Brain microvascular endothelial cell (primary cell): Measurements from ENCODE around the gene PRM2.

ENCODE experiments used
- DNase-seq: peaks from one replicate; pipeline ENCODE4 v3.0.0-alpha.2; 2020
- H3K27ac ChIP-seq: fragments of 250-450 bp; sonication (Bioruptor Pico); 2 replicates; pipeline ENCODE4 v1.5.1; 2020; ENCODE audit warnings: mild to moderate bottlenecking, moderate library complexity
- H3K27me3 ChIP-seq: fragments of 250-450 bp; sonication (Bioruptor Pico); replicated peaks from 2 replicates; pipeline ENCODE4 v1.5.1; 2020; ENCODE audit warnings: mild to moderate bottlenecking
- H3K36me3 ChIP-seq: fragments of 250-450 bp; sonication (Bioruptor Pico); replicated peaks from 2 replicates; pipeline ENCODE4 v1.5.1; 2020; ENCODE audit warnings: mild to moderate bottlenecking
- H3K4me3 ChIP-seq: 2 replicates; pipeline ENCODE4 v1.5.1; 2011; ENCODE audit warnings: low read depth, mild to moderate bottlenecking, control low read depth, low read length, moderate library complexity
- in situ Hi-C: cut with HindIII; loops from 2 replicates; pipeline ENCODE4 v1.10.0; 2017; ENCODE audit warnings: low sequenced_read_pairs, low pct_ligation_motif_present
- TF ChIP-seq, protein P1 (sequence below): IDR thresholded peaks from 2 replicates; pipeline ENCODE4 v1.5.1; 2011; ENCODE audit warnings: low read depth, mild to moderate bottlenecking, moderate library complexity, low read length, control low read depth, inconsistent platforms; ENCODE audit errors: missing control alignments

The PRM2 gene

DNA sequence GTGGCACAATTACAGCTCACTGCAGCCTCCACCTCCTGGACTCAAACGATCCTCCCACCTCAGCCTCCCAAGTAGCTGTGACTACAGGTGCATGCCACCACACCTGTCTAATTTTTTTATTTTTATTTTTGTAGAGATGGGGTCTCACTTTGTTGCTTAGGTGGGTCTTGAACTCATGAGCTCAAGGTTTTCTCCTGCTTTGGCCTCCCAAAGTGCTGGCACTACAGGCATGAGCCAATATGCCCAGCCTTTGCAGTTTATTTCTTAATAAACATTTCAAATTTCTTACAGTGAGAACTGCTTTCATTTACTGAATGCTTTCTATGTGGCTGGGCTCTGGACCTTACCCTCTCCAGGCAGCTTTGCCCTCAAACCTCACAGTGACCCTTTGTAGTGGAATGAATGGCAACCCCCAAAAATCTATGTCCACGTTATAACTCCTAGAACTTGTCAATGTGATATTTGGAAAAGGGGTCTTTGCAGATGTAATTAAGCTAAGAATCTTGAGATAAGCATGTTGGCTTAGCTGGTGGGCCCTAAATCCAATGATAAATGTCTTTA, 5.6 kb downstream of the PRM2 start:
- Histone ChIP-seq H3K4me3 (no peak overlapping the region), H3K36me3 (no peaks in the 10 kb centered on the region), H3K27ac (no peak overlapping the region), H3K27me3 (no peaks in the 10 kb centered on the region)
- in situ Hi-C loops: no loop called here
- TF ChIP-seq, protein P1, sequence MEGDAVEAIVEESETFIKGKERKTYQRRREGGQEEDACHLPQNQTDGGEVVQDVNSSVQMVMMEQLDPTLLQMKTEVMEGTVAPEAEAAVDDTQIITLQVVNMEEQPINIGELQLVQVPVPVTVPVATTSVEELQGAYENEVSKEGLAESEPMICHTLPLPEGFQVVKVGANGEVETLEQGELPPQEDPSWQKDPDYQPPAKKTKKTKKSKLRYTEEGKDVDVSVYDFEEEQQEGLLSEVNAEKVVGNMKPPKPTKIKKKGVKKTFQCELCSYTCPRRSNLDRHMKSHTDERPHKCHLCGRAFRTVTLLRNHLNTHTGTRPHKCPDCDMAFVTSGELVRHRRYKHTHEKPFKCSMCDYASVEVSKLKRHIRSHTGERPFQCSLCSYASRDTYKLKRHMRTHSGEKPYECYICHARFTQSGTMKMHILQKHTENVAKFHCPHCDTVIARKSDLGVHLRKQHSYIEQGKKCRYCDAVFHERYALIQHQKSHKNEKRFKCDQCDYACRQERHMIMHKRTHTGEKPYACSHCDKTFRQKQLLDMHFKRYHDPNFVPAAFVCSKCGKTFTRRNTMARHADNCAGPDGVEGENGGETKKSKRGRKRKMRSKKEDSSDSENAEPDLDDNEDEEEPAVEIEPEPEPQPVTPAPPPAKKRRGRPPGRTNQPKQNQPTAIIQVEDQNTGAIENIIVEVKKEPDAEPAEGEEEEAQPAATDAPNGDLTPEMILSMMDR: no peak
- no peak for DNase-seq

DNA sequence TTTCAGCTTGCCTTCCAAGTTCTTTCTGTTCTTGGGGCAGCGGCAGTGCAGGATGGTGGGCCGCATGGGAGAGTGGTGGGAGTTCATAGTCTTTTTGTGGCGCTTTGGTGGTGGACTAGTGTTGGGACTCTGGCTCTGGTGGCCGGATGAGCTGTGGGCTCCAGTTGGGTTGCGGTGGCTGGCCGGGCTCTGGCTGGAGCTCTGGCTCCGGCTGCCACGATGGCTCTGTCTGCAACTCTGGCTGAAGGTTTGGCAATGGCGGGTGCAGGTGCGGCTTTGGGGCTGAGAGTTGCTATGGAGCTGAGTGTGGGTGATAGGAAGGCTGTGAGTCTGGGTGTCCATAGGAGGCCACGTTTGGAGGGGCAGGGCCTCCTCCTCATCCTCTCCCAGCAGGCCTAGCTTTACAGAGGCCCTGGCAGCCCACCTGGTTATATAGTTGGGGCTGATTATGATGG, 7.3 kb downstream of the PRM2 start, which contains the start of gene TNP2:
Gene TNP2 (minus strand): TSS at position 405 of the 455 bp plus-strand sequence. CDS start 63 bp downstream, at position 342.
- H3K36me3 ChIP-seq: no peaks in the 10 kb centered on the region
- in situ Hi-C loops: no loop called here
- H3K27me3 ChIP-seq: no peaks in the 10 kb centered on the region
- H3K27ac ChIP-seq: no peak within 1 kb of the TSS
- TF ChIP-seq, protein P1: no peak
- H3K4me3 ChIP-seq: no peak within 1 kb of the TSS
- DNase-seq: no peak

DNA sequence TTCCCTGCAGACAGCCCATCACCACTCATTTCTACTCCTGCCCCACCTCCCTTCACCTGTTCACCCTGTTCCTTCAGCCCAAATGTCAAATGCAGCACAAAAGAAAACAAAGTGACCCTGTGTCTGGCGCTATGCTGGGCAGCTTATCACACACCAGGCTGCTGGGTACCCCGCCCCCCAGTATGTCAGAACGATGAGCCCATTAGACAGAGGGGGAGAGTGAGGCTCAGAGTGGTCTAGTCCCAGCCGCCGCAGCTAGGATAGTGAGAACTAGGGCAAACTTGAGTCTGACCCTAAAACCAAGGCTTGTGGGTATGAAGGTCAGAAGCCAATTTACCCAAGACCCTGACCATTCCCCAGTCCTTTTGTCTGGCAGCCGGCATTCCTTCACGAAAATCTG, 11.2 kb downstream of the PRM2 start:
- no peaks in the 10 kb centered on the region for H3K27me3 ChIP-seq
- in situ Hi-C loops: no loop called here
- DNase-seq: no peak
- no peak overlapping the region for H3K27ac ChIP-seq
- no peaks in the 10 kb centered on the region for H3K36me3 ChIP-seq
- no peak overlapping the region for H3K4me3 ChIP-seq
- TF ChIP-seq, protein P1: no peak

DNA sequence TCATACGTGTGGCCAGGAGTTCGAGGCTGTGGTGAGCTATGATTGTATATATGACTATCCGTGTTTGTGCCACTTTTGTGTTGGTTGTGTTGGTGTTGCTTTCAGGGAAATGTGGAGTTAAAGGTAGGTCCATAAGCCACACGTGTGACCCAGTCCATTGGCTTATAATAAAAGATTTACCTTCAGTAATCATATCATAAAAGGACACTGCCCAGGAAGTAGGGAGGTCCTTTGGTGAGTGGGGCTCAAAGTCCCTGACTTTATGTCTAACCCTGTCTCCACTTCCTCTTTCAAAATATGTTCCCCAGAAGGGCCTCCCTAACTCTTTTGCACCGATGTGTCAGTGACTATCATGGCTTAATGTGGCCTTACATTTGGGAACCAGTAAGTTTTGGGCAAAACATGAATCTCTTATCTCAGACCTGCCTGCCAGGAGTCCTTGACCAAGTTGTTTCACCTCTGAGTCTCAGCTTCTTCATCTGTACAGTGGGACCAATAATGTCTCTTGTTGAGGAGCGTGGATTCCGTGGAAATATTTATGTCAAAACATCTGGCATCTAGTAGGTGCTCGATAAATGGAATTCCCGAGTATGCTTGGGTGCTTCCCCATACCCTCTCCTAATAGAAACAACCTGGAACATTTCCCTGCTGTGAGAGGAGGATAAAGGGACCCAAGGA, 12.0 kb downstream of the PRM2 start:
- no peak overlapping the region for H3K4me3 ChIP-seq
- TF ChIP-seq, protein P1: no peak
- H3K36me3 ChIP-seq: no peaks in the 10 kb centered on the region
- in situ Hi-C loops: no loop called here
- H3K27ac ChIP-seq: no peak overlapping the region
- no peak for DNase-seq
- no peaks in the 10 kb centered on the region for H3K27me3 ChIP-seq

DNA sequence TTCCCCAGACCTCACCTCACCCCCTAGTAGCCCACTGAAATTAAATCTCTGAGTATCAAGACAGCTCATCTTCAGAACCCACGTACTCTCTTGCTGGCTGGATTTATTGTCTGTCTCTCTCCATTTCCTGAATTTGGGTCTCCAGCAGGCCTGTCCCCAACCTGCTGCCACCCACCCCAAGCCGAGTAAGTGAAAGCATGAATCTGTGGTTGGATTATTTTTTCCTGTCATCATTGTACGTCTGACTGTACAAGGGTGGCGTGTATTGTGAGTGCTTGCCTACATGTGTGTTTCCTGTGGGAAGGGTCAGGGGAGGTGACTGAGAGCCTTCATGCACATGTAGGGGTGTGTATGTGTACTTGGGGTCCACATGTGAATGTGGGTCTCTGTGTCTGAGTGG, 12.5 kb downstream of the PRM2 start:
- DNase-seq: no peak
- Histone ChIP-seq H3K36me3 (no peaks in the 10 kb centered on the region), H3K27me3 (no peaks in the 10 kb centered on the region), H3K4me3 (no peak overlapping the region), H3K27ac (no peak overlapping the region)
- TF ChIP-seq, protein P1: no peak
- in situ Hi-C loops: no loop called here
